GM12878 (cell line): ENCODE data around the gene BRD1. TPM values are rescaled to one million over a fixed set of nuclear protein-coding genes. Genes with fewer than 3 reads are reported as not detected.

Source experiments
- ATAC-seq: fragments of 200-7000 bp; cut with Tn5 transposase; 3 replicates; pipeline ENCODE4 v1.9.1; 2020; ENCODE audit warnings: mild to moderate bottlenecking, moderate library complexity
- BruUV-seq: library from RNA; stranded (reverse); fragments of 400-500 nt; replicated peaks from 2 replicates; lab custom pipeline; 2021; lab: Mats Ljungman, UMichigan
- CTCF ChIA-PET: fragments of 300-600 bp; sonication (Branson Sonifier 250); formaldehyde crosslinking; extraction: SDS; loops from one replicate; lab custom pipeline; 2021; ENCODE audit warnings: inconsistent platforms; lab: Yijun Ruan, JAX
- POLR2A ChIA-PET: fragments of 350-600 bp; formaldehyde crosslinking; extraction: SDS; loops from one replicate; lab custom pipeline; 2021; ENCODE audit warnings: inconsistent platforms; lab: Charles Lee
- RAD21 ChIA-PET: fragments of 300-600 bp; sonication (Branson Sonifier 250); formaldehyde crosslinking; loops from one replicate; lab custom pipeline; 2023; ENCODE audit warnings: antibody characterized with exemption; ENCODE audit not compliant: unreplicated experiment; lab: Charles Lee
- SMC1A ChIA-PET: fragments of 300-600 bp; sonication (Branson Sonifier 250); formaldehyde crosslinking; loops from one replicate; lab custom pipeline; 2023; ENCODE audit not compliant: unreplicated experiment, uncharacterized antibody; lab: Charles Lee
- DNase-seq: peaks from one replicate; pipeline ENCODE4 v3.0.0-alpha.2; 2011; ENCODE audit warnings: low read depth, low spot score
- FAIRE-seq: peaks from 3 replicates; lab custom pipeline; 2011; peaks lifted over from hg19 to GRCh38; lab: Jason Lieb, UNC
- H2AFZ ChIP-seq: 2 replicates; pipeline ENCODE4 v1.6.0; 2011; ENCODE audit warnings: low read depth, low read length, control low read depth; ENCODE audit not compliant: control insufficient read depth
- H3K27ac ChIP-seq: 2 replicates; pipeline ENCODE4 v1.5.1; 2011; ENCODE audit warnings: control low read depth; ENCODE audit not compliant: control insufficient read depth, insufficient read depth
- H3K27me3 ChIP-seq, 2 experiments: replicated peaks in 1 of 2; 2 replicates each; pipeline versions ENCODE4 v1.6.0 to v1.6.1; 2011; ENCODE audit warnings: low read length in 1 of 2; ENCODE audit not compliant: control insufficient read depth in 2 of 2, insufficient read depth in 2 of 2
- H3K36me3 ChIP-seq, 2 experiments: 2 replicates each; pipeline ENCODE4 v1.5.1; 2011; ENCODE audit warnings: low read length in 1 of 2; ENCODE audit not compliant: control insufficient read depth in 2 of 2, insufficient read depth in 2 of 2
- H3K4me1 ChIP-seq: 2 replicates; pipeline ENCODE4 v1.6.1; 2011; ENCODE audit warnings: mild to moderate bottlenecking, low read length, moderate library complexity, mixed read lengths; ENCODE audit not compliant: control insufficient read depth, insufficient read depth
- H3K4me2 ChIP-seq: 2 replicates; pipeline ENCODE4 v1.6.0; 2011; ENCODE audit warnings: control low read depth; ENCODE audit not compliant: control insufficient read depth, insufficient read depth
- H3K4me3 ChIP-seq: fragments of 200-600 bp; sonication (generic); 2 replicates; pipeline ENCODE4 v1.5.1; 2016
- H3K79me2 ChIP-seq: 2 replicates; pipeline ENCODE4 v1.6.0; 2011; ENCODE audit warnings: low read length; ENCODE audit not compliant: control insufficient read depth, insufficient read depth
- H3K9ac ChIP-seq: 2 replicates; pipeline ENCODE4 v1.8.0; 2011; ENCODE audit warnings: low read length, control low read depth, mixed read lengths; ENCODE audit not compliant: control insufficient read depth, insufficient read depth
- H3K9me3 ChIP-seq: replicated peaks from 3 replicates; pipeline ENCODE4 v1.5.1; 2011; ENCODE audit warnings: mild to moderate bottlenecking, low read length; ENCODE audit not compliant: control insufficient read depth, insufficient read depth
- H4K20me1 ChIP-seq: 2 replicates; pipeline ENCODE4 v1.6.0; 2011; ENCODE audit not compliant: control insufficient read depth, insufficient read depth
- ATF3 ChIP-seq: IDR thresholded peaks from 2 replicates; pipeline ENCODE4 v1.6.1; 2011; ENCODE audit warnings: low read depth, mild to moderate bottlenecking, low read length, moderate library complexity, borderline replicate concordance; ENCODE audit errors: extremely low read depth
- IRF4 ChIP-seq: IDR thresholded peaks from 2 replicates; pipeline ENCODE4 v1.6.1; 2011; ENCODE audit warnings: low read depth, low read length
- NR2F1 ChIP-seq: fragments of 450-650 bp; conservative IDR thresholded peaks from 2 replicates; pipeline ENCODE4 v1.6.1; 2017; ENCODE audit warnings: mild to moderate bottlenecking
- RELB ChIP-seq: fragments of 450-650 bp; IDR thresholded peaks from 2 replicates; pipeline ENCODE4 v1.6.1; 2017; ENCODE audit warnings: low read depth, mild to moderate bottlenecking, moderate library complexity
- ZBTB33 ChIP-seq: fragments of 450-650 bp; IDR thresholded peaks from 2 replicates; pipeline ENCODE4 v1.6.1; 2017; ENCODE audit warnings: mild to moderate bottlenecking
- WGBS: methylation state at CpG from one replicate; pipeline ENCODE4 v1.1.6; 2016; ENCODE audit warnings: low lambda C conversion rate; ENCODE audit not compliant: insufficient replicate concordance, insufficient coverage; ENCODE audit errors: missing lambda C conversion rate; 5-methylcytosine and 5-hydroxymethylcytosine counted together
- in situ Hi-C: fragments of 300-500 bp; cut with MboI; formaldehyde crosslinking; loops from 9 replicates; pipeline ENCODE4 v1.14.3; 2018; ENCODE audit warnings: mixed read lengths
- intact Hi-C: fragments of 100-400 bp; cut with micrococcal nuclease; formaldehyde crosslinking; loops from one replicate; pipeline ENCODE4 v1.14.2; 2022; ENCODE audit not compliant: unreplicated experiment
- polyA plus RNA-seq, 11 experiments: library from polyadenylated mRNA; depleted of rRNA in 4 of 11; unstranded in 6 of 11; stranded (reverse) in 5 of 11; fragments of >200 nt; fragmentation: Nextera tagmentation in 4 of 11; fragmentation: Illumina TruSeq in 1 of 11; extraction: Ambion mirVana in 4 of 11; extraction: Trizol in 1 of 11; gene quantifications; 1 replicate in 1 of 11; 2 replicates in 10 of 11; pipeline versions ENCODE4 v1.2.1 to v1.2.3, GENCODE V29; 2011 to 2016; ENCODE audit warnings: inconsistent platforms in 2 of 11, missing spikeins in 2 of 11, low read depth in 1 of 11
- total RNA-seq, 4 experiments: library from RNA; depleted of rRNA in 3 of 4; stranded (reverse); fragments of >200 nt in 3 of 4; fragmentation: Illumina TruSeq in 1 of 4; extraction: Trizol in 1 of 4; gene quantifications; 2 replicates each; pipeline versions ENCODE4 v1.2.1 to v1.2.3, GENCODE V29; 2013 to 2021

The BRD1 gene
- total and polyA plus RNA-seq, 10 of the 15 experiments (the other 5 are each of a cell fraction or from before 2014, with no cell fraction given), result 0.90 to 26.4 (median 7.1) TPM

- SMC1A ChIA-PET, result no interaction called here
- H3K27me3 ChIP-seq, result no peaks in the 10 kb centered on the region
- no peak overlapping the region for H3K9ac ChIP-seq
- CTCF ChIA-PET, result no interaction called here
- no peak overlapping the region for H3K4me3 ChIP-seq
- POLR2A ChIA-PET, result no interaction called here
- TF ChIP-seq ZBTB33 (no peak), IRF4 (no peak), RELB (no peak), ATF3 (no peak), NR2F1 (no peak)
- in situ Hi-C loops, result no loop called here
- ATAC-seq, result no peak
- H3K36me3 ChIP-seq, result no peaks in the 10 kb centered on the region
- no peak overlapping the region for H3K4me2 ChIP-seq
- intact Hi-C loops, result no loop called here
- FAIRE-seq, result no peak
- no peaks in the 10 kb centered on the region for H3K4me1 ChIP-seq
- H3K9me3 ChIP-seq, result no peaks in the 10 kb centered on the region; the same call in 2 of the 3 replicates
- RAD21 ChIA-PET, result no interaction called here
- no TSS peak for BruUV-seq
- no peaks in the 10 kb centered on the region for H3K79me2 ChIP-seq
- 35% methylated on average over 12 of the region's 12 CpGs for WGBS
- no peak overlapping the region for H2AFZ ChIP-seq
- H4K20me1 ChIP-seq, result no peaks in the 10 kb centered on the region
- DNase-seq, result no peak
- H3K27ac ChIP-seq, result no peak overlapping the region
These were observed 90.5 kb downstream of the BRD1 start for GRCh38 chr22:49737101-49737551.
